Gastrocnemius medialis (tissue), 4 donors: ENCODE data around the gene SCUBE3.

Experiments
- CTCF ChIP-seq, 5 experiments: fragments of 450-650 bp in 3 of 5; fragments of 200-600 bp in 2 of 5; sonication (generic) in 2 of 5; IDR thresholded peaks in 4 of 5; conservative IDR thresholded peaks in 1 of 5; 1 replicate in 4 of 5; 2 replicates in 1 of 5; pipeline ENCODE4 v1.5.1; 2016 to 2019; ENCODE audit warnings: antibody characterized with exemption in 5 of 5, mild to moderate bottlenecking in 3 of 5, moderate library complexity in 3 of 5
- POLR2A ChIP-seq, 2 donors: fragments of 450-650 bp; IDR thresholded peaks; one replicate each; pipeline ENCODE4 v1.6.1; 2017; ENCODE audit warnings: antibody characterized with exemption in 2 of 2, mild to moderate bottlenecking in 2 of 2, moderate library complexity in 2 of 2

- TF ChIP-seq POLR2A (IDR thresholded peaks at IDR 0.05) (no peak), CTCF (IDR thresholded peaks at IDR 0.05 in 4 of 5, conservative IDR thresholded peaks at IDR 0.05 in 1 of 5) (no peak)
Observed at GRCh38 chr6:35185971-35186370, 27.8 kb upstream of the SCUBE3 start.
